Muscle of arm (tissue), 12 donors: Measurements from ENCODE around the gene DRC7. TPM values are rescaled to one million over a fixed set of nuclear protein-coding genes. Genes with fewer than 3 reads are reported as not detected.

Experiments used
- DNase-seq: peaks from one replicate; pipeline ENCODE4 v3.0.0-alpha.2; 2013
- polyA plus RNA-seq, 12 donors: library from polyadenylated mRNA; unstranded; fragments of 120-200 nt; gene quantifications; one replicate each; pipeline ENCODE4 v1.2.1, GENCODE V29; 2013; ENCODE audit not compliant: insufficient read length in 12 of 12

DRC7 gene
- polyA plus RNA-seq, 12 donors = 0.05 to 0.31 (median 0.17) TPM; not detected in 7

DNA sequence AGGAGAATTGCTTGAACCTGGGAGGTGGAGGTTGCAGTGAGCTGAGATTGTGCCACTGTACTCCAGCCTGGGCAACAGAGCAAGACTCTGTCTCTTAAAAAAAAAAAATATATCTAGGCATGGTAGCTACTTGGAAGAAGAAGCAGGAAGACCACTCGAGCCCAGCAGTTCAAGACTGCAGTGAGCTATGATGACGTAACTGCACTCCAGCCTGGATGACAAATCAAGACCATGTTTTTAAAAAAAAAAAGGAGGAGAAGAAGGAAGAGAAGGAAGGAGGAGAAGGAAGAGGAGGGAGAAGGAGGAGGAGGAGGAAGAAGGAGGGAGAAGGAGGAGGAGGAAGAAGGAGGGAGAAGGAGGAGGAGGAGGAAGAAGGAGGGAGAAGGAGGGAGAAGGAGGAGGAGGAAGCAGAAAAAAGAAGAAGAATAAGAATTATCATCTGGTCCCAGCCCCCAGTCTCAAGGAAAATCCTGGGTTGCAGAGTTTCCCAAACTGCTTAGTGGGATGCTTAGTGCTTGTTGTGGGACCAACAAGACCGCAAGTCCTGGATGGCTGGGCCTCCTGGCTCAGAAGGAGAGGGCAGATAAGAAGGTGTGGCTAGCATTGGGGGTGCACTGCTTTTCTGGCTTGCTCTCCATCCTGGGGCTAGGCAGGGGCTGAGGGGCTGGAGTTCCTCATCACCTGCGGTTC, 3.7 kb upstream of the DRC7 start:
- no peak for DNase-seq

DNA sequence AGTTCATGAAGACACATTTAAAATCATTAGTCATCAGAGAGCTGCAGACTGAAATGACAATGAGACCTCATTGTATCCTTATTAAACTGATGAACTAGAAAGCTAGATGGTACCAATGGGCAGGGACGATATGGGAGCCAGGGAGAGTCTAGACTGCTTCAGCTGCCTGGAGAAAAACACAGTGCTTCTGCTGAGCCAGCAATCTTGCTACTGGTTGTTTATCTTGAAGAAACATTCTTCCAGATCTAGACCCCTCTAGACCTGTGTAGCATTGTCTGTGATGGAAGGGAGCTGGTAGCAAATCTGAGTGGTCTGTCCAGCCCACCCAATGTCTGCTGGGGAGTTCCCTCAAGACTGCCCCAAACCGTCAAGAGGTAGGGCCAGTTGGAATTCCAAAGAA, 2.0 kb upstream of the DRC7 start:
- no peak for DNase-seq

DNA sequence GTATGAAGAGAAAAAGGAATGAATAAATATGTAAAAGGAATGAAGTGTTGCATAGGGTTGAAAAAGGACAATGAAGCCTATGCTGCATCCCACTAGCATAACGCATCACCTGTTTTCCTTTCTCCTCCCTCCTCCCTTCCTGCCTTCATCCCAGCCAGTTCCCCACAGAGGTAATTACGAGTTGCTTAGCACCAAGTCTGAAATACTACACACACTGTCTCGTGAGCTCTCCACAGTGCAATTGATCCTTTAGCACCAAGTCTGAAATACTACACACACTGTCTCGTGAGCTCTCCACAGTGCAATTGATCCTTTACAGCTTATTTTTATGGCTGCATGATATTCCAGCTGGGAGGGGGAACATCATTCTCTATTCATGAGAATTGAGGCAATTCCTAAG, 1.1 kb upstream of the DRC7 start:
- no peak for DNase-seq

DNA sequence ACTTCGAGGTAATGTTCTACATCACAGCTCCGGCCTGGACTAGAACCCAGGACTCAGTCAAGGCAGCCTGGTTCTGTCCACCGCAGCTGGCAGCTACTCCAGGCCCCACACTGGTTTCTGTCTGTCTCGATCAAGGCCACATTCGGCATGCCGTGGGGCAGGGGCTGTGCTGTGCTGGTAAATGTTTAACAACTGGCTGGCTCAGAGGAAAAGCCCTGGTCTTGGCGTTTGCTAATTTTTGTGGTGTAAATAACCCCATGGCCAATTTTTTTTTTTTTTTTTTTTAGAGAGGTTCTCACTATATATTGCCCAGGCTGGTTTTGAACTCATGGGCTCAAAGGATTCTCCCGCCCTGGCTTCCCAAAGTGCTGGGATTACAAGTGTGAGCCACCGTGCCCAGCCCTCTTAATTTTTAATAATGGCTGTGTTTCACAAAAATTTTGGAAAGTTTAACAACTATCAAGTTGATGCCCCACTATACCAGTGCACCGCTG, 328 bp upstream of the DRC7 start:
- DNase-seq = no peak

DNA sequence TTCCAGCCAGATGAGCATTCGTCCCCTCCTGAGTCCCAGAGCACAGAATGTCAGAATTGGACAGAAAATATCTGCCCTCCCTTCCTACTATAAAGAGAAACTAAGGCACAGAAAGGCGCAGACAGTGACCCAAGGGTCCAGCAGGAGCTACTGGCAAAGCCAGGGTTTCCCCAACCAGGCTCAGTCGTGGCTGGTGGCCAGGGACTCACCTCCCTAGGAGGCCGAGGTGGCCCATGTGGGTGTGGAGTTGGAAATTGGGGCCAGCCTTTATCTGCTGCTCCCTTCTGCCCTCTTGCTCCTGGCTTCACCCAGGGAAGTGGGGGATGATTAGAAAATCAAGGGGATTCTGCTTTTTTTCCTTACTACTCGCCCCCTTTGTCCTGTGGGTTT, 1.1 kb downstream of the DRC7 start:
- no peak for DNase-seq

DNA sequence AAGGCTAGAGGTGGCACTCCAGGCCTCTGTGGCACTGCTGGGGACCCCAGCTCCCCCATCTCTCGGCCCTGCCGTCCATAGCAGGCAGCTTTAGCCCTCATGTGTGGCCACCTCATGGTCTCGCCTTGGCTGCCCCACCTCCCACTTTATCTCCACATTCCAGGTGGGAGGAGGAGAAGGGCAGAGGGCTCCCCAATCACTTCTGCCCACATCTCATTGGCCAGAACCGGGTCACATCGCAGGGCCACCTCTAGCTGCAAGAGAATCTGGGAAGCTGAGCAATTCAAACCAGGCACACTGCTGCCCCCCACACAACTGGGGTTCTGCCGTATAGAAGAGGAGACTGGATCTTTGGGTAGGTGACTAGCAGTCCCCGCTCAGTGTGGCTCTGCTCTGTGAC, 1.6 kb downstream of the DRC7 start:
- no peak for DNase-seq

DNA sequence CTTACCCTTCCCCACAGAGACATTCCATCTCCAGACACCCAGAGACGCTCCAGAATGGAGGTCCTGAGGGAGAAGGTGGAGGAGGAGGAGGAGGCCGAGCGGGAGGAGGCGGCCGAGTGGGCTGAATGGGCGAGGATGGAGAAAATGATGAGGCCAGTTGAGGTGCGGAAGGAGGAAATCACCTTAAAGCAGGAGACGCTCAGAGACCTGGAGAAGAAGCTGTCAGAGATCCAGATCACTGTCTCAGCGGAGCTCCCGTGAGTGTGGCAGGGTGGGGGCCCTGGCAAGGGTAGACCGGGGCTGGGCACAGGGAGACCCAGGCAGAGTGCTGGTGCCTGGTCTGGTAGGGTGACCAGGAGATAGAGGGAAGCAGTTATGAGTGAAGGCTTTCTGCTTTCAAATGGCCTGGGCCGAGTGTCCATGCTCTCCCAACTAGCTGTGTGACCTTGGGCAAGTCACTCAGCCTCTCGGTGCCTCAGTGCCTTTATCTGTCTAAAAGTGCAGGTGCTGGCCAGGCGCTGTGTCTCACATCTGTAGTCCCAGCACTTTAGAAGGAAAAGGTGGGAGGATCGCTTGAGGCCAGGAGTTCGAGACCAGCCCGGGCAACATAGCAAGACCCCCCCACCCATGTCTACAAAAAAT, 3.4 kb downstream of the DRC7 start:
- no peak for DNase-seq

DNA sequence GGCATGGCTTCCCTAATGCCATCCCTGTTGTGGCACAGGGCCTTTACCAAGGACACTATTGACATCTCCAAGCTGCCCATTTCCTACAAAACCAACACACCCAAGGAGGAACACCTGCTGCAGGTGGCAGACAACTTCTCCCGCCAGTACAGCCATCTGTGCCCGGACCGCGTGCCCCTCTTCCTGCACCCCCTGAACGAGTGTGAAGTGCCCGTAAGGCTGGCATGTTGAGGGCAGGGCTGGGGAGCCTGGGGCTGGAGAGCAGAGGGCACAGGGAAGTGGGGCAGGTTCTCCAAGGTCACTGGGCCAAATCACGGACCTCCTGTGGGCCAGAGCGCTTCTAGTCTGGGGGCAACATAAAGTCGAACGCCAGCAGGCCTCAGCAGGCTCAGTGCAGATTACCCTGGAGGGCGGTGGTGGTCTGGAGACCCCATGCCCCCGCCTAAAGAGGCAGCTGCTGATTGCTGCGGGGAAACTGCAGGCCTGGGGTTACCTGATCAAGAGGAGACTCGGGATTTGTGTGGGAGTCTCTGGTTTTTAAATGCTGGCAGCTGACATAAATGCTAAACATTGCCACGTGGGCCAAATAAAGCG, 4.3 kb downstream of the DRC7 start:
- no peak for DNase-seq

DNA sequence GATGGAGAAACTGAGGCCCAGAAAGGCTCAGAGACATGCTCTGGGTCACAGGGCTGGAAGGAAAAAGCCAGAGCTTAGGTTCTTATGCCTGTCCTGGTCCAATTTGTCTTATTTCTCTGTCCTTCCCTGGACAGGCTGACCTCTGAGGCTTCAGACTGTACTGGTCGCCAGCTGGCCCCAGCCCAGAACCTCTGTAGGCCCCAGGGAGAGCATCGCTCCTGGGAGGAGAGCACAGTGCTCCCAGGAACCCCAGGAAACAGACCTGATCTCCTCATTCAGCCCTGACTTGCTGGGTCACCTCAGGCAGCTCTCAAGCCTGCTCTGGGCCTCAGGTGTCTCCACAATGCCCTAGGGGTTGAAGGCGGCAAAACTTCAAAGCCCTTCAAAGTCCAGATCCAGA, 4.9 kb downstream of the DRC7 start:
- DNase-seq = no peak

DNA sequence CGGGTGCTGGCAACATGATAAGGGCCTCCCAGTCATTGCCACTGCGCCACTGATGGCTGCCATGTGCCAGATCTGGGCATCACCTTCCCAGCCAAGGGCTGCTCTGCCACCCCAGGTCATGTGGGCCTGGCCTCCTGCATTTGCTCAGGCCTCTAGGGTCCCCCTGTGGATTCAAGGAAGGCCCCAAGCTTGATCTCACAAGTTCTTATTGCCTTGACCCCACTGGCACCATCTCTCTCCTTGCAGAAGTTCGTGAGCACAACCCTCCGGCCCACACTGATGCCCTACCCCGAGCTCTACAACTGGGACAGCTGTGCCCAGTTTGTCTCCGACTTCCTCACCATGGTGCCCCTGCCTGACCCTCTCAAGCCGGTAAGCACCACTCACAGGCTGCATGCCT, 5.3 kb downstream of the DRC7 start:
- no peak for DNase-seq

DNA sequence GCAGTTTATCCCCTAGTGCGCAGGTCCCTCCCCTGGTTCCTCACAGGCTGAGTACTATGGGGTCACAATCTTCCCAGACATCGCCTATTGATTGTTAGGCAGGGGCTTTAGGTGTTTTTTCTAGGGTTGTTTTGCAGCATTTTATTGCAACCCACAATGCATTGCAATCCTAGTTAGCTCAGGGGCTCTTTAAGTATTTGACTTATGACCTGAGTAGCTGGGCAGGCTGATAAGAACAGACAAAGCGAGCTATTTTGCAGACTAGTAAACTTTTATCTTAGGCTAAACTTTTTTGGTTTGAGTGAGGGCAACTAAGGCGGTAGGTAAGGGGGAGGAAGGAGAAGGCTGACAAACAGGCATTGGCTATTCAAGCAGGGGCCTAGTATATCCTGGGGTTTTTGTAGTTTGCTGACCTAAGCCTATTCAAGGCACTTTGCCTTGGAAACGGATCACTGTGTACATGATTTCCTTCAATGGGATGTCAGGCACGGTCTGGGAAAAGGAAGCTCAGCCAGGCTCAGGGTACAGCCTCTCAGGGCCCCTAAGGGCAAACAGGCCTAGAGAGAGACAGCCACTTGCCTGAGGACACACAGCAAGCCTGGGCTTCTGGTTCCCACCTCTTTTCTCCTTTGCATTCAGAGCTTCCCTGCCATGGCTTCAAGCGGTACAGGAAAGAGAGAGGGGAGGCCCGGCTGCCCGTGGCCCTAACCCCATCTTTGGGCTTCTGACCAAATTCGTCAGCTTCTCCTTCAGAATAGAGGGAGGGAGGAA, 6.4 kb downstream of the DRC7 start:
- no peak for DNase-seq

DNA sequence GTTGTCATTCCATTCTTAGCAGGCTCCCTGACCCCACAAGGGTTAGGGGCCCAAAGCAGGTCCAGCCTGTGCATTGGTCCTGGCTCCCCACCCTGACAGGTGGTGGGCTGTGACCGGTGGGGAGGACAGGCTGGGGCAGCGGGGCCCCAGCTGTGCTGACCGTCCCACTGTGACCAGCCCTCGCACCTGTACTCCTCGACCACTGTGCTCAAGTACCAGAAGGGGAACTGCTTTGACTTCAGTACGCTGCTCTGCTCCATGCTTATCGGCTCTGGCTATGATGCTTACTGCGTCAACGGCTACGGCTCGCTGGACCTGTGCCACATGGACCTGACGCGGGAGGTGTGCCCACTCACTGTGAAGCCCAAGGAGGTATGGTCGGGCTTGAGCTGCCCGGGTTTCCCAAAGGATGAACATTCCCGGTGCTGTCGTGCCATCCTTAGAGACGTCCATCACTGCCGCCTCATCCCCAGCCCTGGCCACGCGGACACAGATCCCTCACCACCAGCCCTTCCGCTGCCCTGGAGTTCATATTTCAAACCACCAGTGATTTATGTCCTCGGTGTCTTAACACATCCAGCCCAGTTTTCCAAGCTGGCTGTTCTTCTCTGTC, 7.3 kb downstream of the DRC7 start:
- DNase-seq = no peak

DNA sequence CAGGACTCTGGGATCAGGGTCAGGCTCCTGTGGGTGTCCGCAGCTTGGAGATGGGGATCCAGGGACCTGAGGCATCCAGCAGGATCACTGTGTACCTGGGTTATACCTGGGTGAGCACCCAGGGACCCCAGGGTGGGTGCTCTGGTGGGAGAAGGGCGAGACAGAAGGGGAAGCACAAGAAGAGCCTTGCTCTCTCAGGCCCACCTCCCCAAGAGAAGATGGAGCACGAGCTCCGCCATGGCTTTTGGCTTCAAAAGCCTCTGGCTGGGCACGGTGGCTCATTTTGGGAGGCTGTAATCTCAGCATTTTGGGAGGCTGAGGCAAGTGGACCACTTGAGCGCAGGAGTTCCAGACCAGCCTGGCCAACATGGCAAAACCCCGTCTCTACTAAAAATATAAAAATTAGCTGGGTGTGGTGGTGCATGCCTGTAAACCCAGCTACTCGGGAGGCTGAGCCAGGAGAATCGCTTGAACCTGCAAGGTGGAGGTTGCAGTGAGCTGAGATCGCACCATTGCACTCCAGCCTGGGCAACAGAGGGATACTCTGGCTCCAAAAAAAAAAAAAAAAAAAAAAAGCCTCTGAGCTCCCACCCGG, 8.9 kb downstream of the DRC7 start:
- no peak for DNase-seq

DNA sequence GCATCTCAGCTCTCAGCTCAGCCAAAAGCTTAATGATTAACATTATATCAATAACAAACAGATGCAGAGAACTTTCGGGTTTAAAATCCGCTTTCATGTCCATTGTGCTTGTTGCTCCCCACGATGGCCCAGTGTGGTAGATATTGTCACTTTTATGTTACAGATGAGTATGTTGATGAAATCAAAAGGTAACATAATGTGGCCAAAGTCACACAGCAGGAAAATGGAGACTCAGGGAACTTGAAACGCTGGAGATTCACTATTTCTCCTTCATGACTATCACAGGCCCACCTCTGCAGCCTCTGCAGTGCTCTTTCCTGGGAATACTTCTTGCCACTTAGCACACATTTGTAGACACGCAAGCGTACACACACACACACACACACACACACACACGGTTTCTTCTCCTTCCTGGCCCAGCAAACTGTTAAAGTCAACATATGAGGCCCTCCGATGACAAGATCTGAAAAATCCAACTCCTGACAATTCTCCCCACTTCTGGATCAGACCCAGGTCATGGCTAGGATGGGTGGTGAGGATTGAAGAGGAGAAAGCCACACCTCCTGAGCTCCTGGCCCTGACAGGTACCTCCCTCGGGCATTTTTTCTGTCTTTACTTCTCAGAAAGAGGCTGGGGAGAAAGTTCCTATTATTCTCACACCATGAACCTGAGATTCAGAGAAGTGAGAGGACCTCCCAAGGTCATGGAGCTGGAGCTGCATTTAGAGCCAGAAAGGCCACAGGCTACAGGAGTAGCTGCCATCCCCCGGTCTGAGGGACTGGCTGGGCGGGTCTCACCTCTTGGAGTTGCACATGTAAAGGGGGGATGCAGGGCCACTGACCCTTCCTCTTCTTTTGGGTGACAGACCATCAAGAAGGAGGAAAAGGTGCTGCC, 9.7 kb downstream of the DRC7 start:
- no peak for DNase-seq

DNA sequence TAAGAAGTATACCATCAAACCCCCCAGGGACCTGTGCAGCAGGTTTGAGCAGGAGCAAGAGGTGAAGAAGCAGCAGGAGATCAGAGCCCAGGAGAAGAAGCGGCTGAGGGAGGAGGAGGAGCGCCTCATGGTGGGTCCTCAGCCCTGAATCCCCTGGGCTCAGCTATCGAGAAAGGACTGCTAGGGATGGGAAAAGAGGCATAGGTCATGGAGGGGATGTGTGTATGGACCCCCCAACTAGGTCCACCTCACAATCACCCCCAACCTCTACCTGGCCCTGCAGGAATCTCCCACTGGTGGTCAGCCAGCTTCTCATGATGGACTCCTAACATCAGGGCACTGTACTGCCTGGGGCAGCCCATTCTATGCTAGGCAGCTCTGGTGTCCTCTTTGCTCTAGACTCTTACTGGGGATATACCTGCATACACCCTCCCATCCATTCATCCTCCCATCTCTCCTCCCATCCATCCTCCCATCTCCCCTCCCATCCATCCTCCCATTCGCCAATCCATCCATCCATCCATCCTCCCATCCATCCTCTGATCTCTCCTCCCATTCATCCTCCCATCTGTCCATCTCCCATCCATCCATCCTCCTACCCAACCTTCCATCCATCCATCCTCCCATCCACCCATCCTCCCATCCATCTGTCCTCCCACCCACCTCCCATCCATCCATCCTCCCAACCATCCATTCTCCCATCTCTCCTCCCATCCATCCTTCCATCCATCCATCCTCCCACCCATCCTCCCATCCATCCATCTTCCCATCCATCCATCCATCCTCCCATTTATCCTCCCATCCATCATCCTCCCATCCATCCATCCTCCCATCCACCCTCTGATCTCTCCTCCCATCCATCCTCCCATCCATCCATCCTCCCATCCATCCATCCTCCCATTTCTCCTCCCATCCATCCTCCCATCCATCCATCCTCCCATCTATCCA, 10.6 kb downstream of the DRC7 start:
- DNase-seq = no peak

DNA sequence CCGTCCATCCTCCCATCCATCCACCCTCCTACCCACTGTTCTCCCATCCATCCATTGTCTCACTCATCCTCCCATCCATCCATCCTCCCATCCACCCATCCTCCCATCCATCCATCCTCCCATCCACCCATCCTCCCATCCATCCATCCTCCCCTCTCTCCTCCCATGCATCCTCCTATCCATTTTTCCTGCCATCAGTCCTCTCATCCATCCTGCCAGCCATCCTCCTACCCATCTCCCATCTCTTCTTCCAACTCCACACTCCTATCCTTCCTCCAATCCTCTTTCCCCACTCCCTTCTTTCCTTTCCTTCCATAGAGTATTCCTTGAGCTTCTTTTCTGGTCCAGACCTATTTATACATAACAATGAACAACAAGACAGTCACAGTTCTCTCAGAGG, 12.1 kb downstream of the DRC7 start:
- no peak for DNase-seq

DNA sequence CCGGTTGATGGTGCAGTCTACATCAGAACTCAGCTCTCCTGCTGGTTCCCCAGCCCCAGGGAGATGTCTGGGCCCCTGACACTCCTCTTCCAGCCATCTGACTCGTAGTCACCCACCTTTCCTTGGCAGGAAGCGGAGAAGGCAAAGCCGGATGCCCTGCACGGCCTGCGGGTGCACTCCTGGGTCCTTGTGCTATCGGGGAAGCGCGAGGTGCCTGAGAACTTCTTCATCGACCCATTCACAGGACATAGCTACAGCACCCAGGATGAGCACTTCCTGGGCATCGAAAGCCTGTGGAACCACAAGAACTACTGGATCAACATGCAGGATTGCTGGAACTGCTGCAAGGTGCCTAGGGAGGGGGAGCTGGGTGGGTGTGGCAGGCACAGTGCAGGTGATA, 12.7 kb downstream of the DRC7 start:
- no peak for DNase-seq

DNA sequence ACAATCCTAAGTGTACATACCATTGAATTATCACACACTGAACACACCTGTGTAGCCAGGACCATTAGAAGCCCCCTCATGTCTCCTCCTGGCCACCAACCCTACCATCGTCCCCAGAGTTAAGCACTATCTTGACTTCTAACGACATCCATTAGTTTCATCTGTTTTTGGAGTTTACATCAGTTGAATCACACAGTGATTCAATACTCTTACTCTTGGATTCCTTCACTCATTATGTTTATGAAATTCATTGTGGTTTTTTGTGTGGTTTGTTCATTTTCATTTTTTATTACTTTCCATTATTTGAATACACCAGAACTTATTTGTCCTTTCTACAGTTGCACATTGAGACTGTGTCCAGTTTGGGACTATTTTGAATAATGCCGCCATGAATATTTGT, 13.6 kb downstream of the DRC7 start:
- DNase-seq = no peak

DNA sequence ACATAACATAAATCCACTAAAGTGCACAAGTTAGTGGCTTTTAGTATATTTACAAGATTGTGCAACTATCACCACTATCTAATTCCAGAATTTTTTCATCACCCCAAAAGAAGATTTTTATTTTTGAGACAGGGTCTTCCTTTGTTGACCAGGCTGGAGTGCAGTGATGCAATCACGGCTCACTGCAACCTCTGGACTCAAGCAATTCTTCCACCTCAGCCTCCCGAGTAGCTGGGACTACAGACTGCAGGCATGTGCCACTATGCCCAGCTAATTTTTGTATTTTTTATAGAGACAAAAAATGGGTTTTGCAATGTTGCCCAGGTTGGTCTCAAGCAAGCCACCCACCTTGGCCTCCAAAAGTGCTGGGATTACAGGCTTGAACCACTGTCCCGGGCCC, 15.1 kb downstream of the DRC7 start:
- no peak for DNase-seq

DNA sequence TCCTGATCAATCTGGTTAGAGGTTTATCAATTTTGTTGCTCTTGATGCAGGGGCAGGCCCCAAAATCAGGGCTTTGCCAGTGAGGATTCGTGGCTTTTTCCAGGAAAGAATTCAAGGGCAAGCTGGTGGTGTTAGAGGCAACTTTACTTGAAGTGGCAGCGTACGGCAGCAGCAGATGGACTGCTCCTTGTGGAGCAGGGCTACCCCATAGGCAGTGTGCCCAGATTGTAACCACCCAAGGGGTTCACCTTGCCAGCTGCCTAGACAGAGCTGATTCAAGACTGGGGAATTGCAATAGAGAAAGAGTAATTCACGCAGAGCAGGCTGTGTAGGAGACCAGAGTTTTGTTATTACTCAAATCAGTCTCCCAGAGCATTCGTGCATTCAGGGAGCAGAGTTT, 16.7 kb downstream of the DRC7 start:
- no peak for DNase-seq
